Naive thymus-derived CD8-positive, alpha-beta T cell (primary cell): ENCODE measurements around the gene TEX264. TPM values are rescaled to one million over a fixed set of nuclear protein-coding genes. Genes with fewer than 3 reads are reported as not detected.

Experiments
- ATAC-seq, 2 donors: fragments of 150-1000 bp; cut with Tn5 transposase in 1 of 2; sonication (Bioruptor Pico), chemical (Tn5 transposase) in 1 of 2; 1 replicate in 1 of 2; 2 replicates in 1 of 2; pipeline ENCODE4 v1.10.0; 2021; ENCODE audit warnings: mild to moderate bottlenecking in 2 of 2, moderate library complexity in 2 of 2
- POLR2A ChIA-PET: fragments of 350-600 bp; sonication (Branson Sonifier 250); formaldehyde crosslinking; loops from one replicate; lab custom pipeline; 2021; ENCODE audit warnings: antibody characterized with exemption; lab: Charles Lee
- DNase-seq, 10 donors: peaks; one replicate each; pipeline versions ENCODE4 v3.0.0 to v3.0.0-alpha.2; 2020 to 2022
- H3K27ac Mint-ChIP-seq, 10 donors: one replicate each; pipeline ENCODE4 v1.8.0; 2020 to 2022; ENCODE audit warnings: mild to moderate bottlenecking in 10 of 10, mixed read lengths in 10 of 10, moderate library complexity in 4 of 10, inconsistent platforms in 1 of 10
- H3K27me3 Mint-ChIP-seq, 5 donors: one replicate each; pipeline ENCODE4 v1.8.0; 2021 to 2022; ENCODE audit warnings: mixed read lengths in 5 of 5
- H3K36me3 Mint-ChIP-seq, 3 donors: one replicate each; pipeline ENCODE4 v1.8.0; 2020 to 2022; ENCODE audit warnings: mixed read lengths in 3 of 3, mild to moderate bottlenecking in 2 of 3, inconsistent platforms in 1 of 3
- H3K4me1 Mint-ChIP-seq, 4 donors: one replicate each; pipeline ENCODE4 v1.8.0; 2021 to 2022; ENCODE audit warnings: mixed read lengths in 4 of 4
- H3K4me3 Mint-ChIP-seq, 10 donors: one replicate each; pipeline ENCODE4 v1.8.0; 2020 to 2022; ENCODE audit warnings: mild to moderate bottlenecking in 10 of 10, mixed read lengths in 10 of 10, moderate library complexity in 6 of 10, inconsistent platforms in 1 of 10
- H3K9me3 Mint-ChIP-seq, 9 donors: one replicate each; pipeline ENCODE4 v1.8.0; 2020 to 2022; ENCODE audit warnings: mixed read lengths in 9 of 9, mild to moderate bottlenecking in 3 of 9, inconsistent platforms in 1 of 9, moderate library complexity in 1 of 9
- polyA plus RNA-seq, 3 donors: library from polyadenylated mRNA; unstranded; fragments of 300-500 nt; fragmentation: Illumina TruSeq; gene quantifications; one replicate each; pipeline ENCODE4 v1.2.3, GENCODE V29; 2021
- total RNA-seq, 8 experiments: library from RNA in 2 of 8; stranded (reverse) in 2 of 8; gene quantifications; one replicate each; pipeline ENCODE4 v1.2.3 and lab custom pipeline; 2021 to 2026

Gene TEX264
- total and polyA plus RNA-seq, 5 experiments from 2014 or later, result 37.4 to 95.7 (median 84.5) TPM

- Mint-ChIP-seq H3K27ac (no peak overlapping the region), H3K9me3 (no peaks in the 10 kb centered on the region), H3K36me3 (peaks cover 4 to 92% (median 29%) of the 10 kb centered on the region in 3 donors), H3K4me3 (no peak overlapping the region), H3K27me3 (no peaks in the 10 kb centered on the region), H3K4me1 (peaks cover 0 to 5% (median 2%) of the 10 kb centered on the region in 4 donors)
- DNase-seq (no peak), ATAC-seq (no peak)
- POLR2A ChIA-PET, result no interaction called here
Measured at GRCh38 chr3:51659942-51660341, 11.1 kb upstream of the TEX264 start.

GRCh38 chr3:51662456-51662855, 8.6 kb upstream of the TEX264 start:
- Mint-ChIP-seq H3K27ac (peak overlapping the region in 1 of 10 donors; percentile 1), H3K9me3 (no peaks in the 10 kb centered on the region), H3K4me3 (no peak overlapping the region), H3K36me3 (peaks cover 2 to 70% (median 27%) of the 10 kb centered on the region in 3 donors), H3K4me1 (peaks cover 1 to 7% (median 5%) of the 10 kb centered on the region in 4 donors), H3K27me3 (no peaks in the 10 kb centered on the region)
- ATAC-seq, result no peak
- no peak for DNase-seq
- POLR2A ChIA-PET, result interaction anchor here (0.5 kb wide), 1 partner anchor 162 kb away, joined by 3 read pairs; no protein-coding TSS in a partner anchor

- H3K27ac Mint-ChIP-seq, result peak overlapping the region in 6 of 10 donors; percentile 16 to 94 (median 78)
- H3K36me3 Mint-ChIP-seq, result peaks cover 0 to 10% (median 0%) of the 10 kb centered on the region in 3 donors
- H3K4me1 Mint-ChIP-seq, result peaks cover 26 to 58% (median 43%) of the 10 kb centered on the region in 4 donors
- DNase-seq (no peak), ATAC-seq (no peak)
- H3K9me3 Mint-ChIP-seq, result no peaks in the 10 kb centered on the region
- peak overlapping the region in 1 of 10 donors; percentile 8 for H3K4me3 Mint-ChIP-seq
- H3K27me3 Mint-ChIP-seq, result no peaks in the 10 kb centered on the region
- POLR2A ChIA-PET, result interaction anchor here (5.9 kb wide), 1 partner anchor 168 kb away, joined by 72 read pairs; the partner anchor contains the start of gene DCAF1
Measured at GRCh38 chr3:51668756-51669155, 2.3 kb upstream of the TEX264 start.

- ATAC-seq, result peak in 1 of 2 donors; percentile 7
- peak overlapping the region; percentile 25 to 97 (median 73) for H3K4me3 Mint-ChIP-seq
- H3K27me3 Mint-ChIP-seq, result no peaks in the 10 kb centered on the region
- peaks cover 0 to 6% (median 0%) of the 10 kb centered on the region in 3 donors for H3K36me3 Mint-ChIP-seq
- POLR2A ChIA-PET, result interaction anchor here (1.1 to 5.9 kb wide), 4 partner anchors 11 to 280 kb away, joined by 3 to 91 read pairs (median 52); partner anchors contain the start of gene DCAF1
- H3K27ac Mint-ChIP-seq, result peak overlapping the region; percentile 43 to 95 (median 92)
- peaks cover 26 to 65% (median 50%) of the 10 kb centered on the region in 4 donors for H3K4me1 Mint-ChIP-seq
- DNase-seq, result peak; percentile 61 to 84 (median 73)
- H3K9me3 Mint-ChIP-seq, result no peaks in the 10 kb centered on the region
Measured at GRCh38 chr3:51669241-51670052, 1.6 kb upstream of the TEX264 start.

GRCh38 chr3:51670053-51670822, 814 bp upstream of the TEX264 start:
- Mint-ChIP-seq H3K27me3 (no peaks in the 10 kb centered on the region), H3K27ac (peak overlapping the region; percentile 25 to 95 (median 92)), H3K36me3 (peaks cover 0 to 10% (median 2%) of the 10 kb centered on the region in 3 donors), H3K4me1 (peaks cover 30 to 73% (median 58%) of the 10 kb centered on the region in 4 donors), H3K4me3 (peak overlapping the region; percentile 71 to 97 (median 90)), H3K9me3 (no peaks in the 10 kb centered on the region)
- peak in 4 of 10 donors; percentile 14 to 42 (median 33) for DNase-seq
- ATAC-seq, result no peak
- POLR2A ChIA-PET, result interaction anchor here (1.0 to 5.9 kb wide), 5 partner anchors 10 to 281 kb away, joined by 3 to 91 read pairs (median 31); partner anchors contain the start of gene DCAF1

- peak overlapping the region; percentile 85 to 97 (median 90) for H3K4me3 Mint-ChIP-seq
- peaks cover 0 to 20% (median 7%) of the 10 kb centered on the region in 3 donors for H3K36me3 Mint-ChIP-seq
- DNase-seq (peak in 7 of 10 donors; percentile 16 to 68 (median 36)), ATAC-seq (peak; percentile 32 to 45)
- H3K27me3 Mint-ChIP-seq, result no peaks in the 10 kb centered on the region
- H3K27ac Mint-ChIP-seq, result peak overlapping the region; percentile 82 to 95 (median 94)
- peaks cover 41 to 78% (median 72%) of the 10 kb centered on the region in 4 donors for H3K4me1 Mint-ChIP-seq
- POLR2A ChIA-PET, result interaction anchor here (0.9 to 5.9 kb wide), 8 partner anchors 9 to 1070 kb away, joined by 3 to 91 read pairs (median 6); partner anchors contain the start of gene DCAF1
- no peaks in the 10 kb centered on the region for H3K9me3 Mint-ChIP-seq
Measured at GRCh38 chr3:51671734-51672475, 853 bp downstream of the TEX264 start.

- DNase-seq, result no peak
- POLR2A ChIA-PET, result interaction anchor here (2.5 to 5.9 kb wide), 4 partner anchors 7 to 173 kb away, joined by 7 to 91 read pairs (median 52); partner anchors contain the start of gene DCAF1
- H3K27ac Mint-ChIP-seq, result peak overlapping the region; percentile 3 to 83 (median 74)
Measured at GRCh38 chr3:51673181-51673801, 2.2 kb downstream of the TEX264 start.

GRCh38 chr3:51673802-51674654, 3.0 kb downstream of the TEX264 start:
- peak in 1 of 10 donors; percentile 13 for DNase-seq
- peak overlapping the region in 7 of 10 donors; percentile 3 to 83 (median 52) for H3K27ac Mint-ChIP-seq
- H3K27me3 Mint-ChIP-seq, result no peaks in the 10 kb centered on the region
- no peak for ATAC-seq
- H3K4me1 Mint-ChIP-seq, result peaks cover 52 to 93% (median 88%) of the 10 kb centered on the region in 4 donors
- no peaks in the 10 kb centered on the region for H3K9me3 Mint-ChIP-seq
- peaks cover 0 to 22% (median 7%) of the 10 kb centered on the region in 3 donors for H3K36me3 Mint-ChIP-seq
- POLR2A ChIA-PET, result interaction anchor here (1.0 to 5.9 kb wide), 4 partner anchors 7 to 174 kb away, joined by 6 to 91 read pairs (median 40); partner anchors contain the start of gene DCAF1
- H3K4me3 Mint-ChIP-seq, result peak overlapping the region in 9 of 10 donors; percentile 28 to 97 (median 72)

More at GRCh38 chr3:51673181-51673801, 2.2 kb downstream of the TEX264 start:
- Mint-ChIP-seq H3K4me1 (peaks cover 50 to 88% (median 85%) of the 10 kb centered on the region in 4 donors), H3K4me3 (peak overlapping the region in 9 of 10 donors; percentile 46 to 97 (median 74)), H3K9me3 (no peaks in the 10 kb centered on the region), H3K27me3 (no peaks in the 10 kb centered on the region), H3K36me3 (peaks cover 0 to 19% (median 7%) of the 10 kb centered on the region in 3 donors)
- ATAC-seq, result no peak

GRCh38 chr3:51675201-51675611, 4.2 kb downstream of the TEX264 start:
- Mint-ChIP-seq H3K27me3 (no peaks in the 10 kb centered on the region), H3K36me3 (peaks cover 0 to 22% (median 7%) of the 10 kb centered on the region in 3 donors), H3K27ac (peak overlapping the region in 9 of 10 donors; percentile 5 to 92 (median 66)), H3K4me1 (peaks cover 53 to 93% (median 88%) of the 10 kb centered on the region in 4 donors), H3K9me3 (no peaks in the 10 kb centered on the region), H3K4me3 (peak overlapping the region in 7 of 10 donors; percentile 2 to 62 (median 53))
- POLR2A ChIA-PET, result interaction anchor here (0.6 kb wide), 1 partner anchor 18 kb away, joined by 5 read pairs; no protein-coding TSS in a partner anchor
- ATAC-seq (no peak), DNase-seq (no peak)

GRCh38 chr3:51676102-51676640, 5.1 kb downstream of the TEX264 start:
- Mint-ChIP-seq H3K9me3 (no peaks in the 10 kb centered on the region), H3K27ac (peak overlapping the region in 9 of 10 donors; percentile 25 to 92 (median 61)), H3K27me3 (no peaks in the 10 kb centered on the region), H3K36me3 (peaks cover 0 to 22% (median 7%) of the 10 kb centered on the region in 3 donors), H3K4me1 (peaks cover 58 to 96% (median 91%) of the 10 kb centered on the region in 4 donors), H3K4me3 (peak overlapping the region in 6 of 10 donors; percentile 40 to 62 (median 56))
- POLR2A ChIA-PET, result interaction anchor here (0.6 kb wide), 2 partner anchors 142 to 176 kb away, joined by 3 to 4 read pairs; no protein-coding TSS in a partner anchor
- ATAC-seq (no peak), DNase-seq (no peak)
